Common myeloid progenitor, CD34-positive (primary cell): Measurements from ENCODE around the gene FAM151B.
"Not testable (repeated sequence)": the region's sequence is repeated elsewhere in the genome, so short reads cannot be mapped to it uniquely, and the experiment has no call there.

Experiments used
- CTCF ChIA-PET: fragments of 350-600 bp; sonication (Branson Sonifier 250); formaldehyde crosslinking; loops from one replicate; lab custom pipeline; 2021; ENCODE audit warnings: antibody characterized with exemption; lab: Charles Lee
- POLR2A ChIA-PET: fragments of 350-600 bp; sonication (Branson Sonifier 250); formaldehyde crosslinking; loops from one replicate; lab custom pipeline; 2021; ENCODE audit warnings: antibody characterized with exemption; lab: Charles Lee
- DNase-seq, 3 donors: peaks; one replicate each; pipeline versions ENCODE4 v3.0.0 to v3.0.0-alpha.2; 2013
- H3K27ac ChIP-seq, 2 experiments: 1 replicate in 1 of 2; 2 replicates in 1 of 2; pipeline ENCODE4 v1.7.0; 2013; ENCODE audit warnings: inconsistent platforms in 2 of 2, low read length in 2 of 2, mild to moderate bottlenecking in 2 of 2, low read depth in 1 of 2, moderate library complexity in 1 of 2; ENCODE audit not compliant: severe bottlenecking in 2 of 2, insufficient read depth in 1 of 2, poor library complexity in 1 of 2
- H3K27me3 ChIP-seq, 5 experiments: replicated peaks in 2 of 5; 1 replicate in 3 of 5; 2 replicates in 2 of 5; pipeline versions ENCODE4 v1.6.1 to v1.7.0; 2013; ENCODE audit warnings: low read length in 4 of 5, mild to moderate bottlenecking in 2 of 5, moderate library complexity in 2 of 5, inconsistent platforms in 1 of 5; ENCODE audit not compliant: insufficient read depth in 5 of 5, control insufficient read depth in 4 of 5
- H3K36me3 ChIP-seq, 4 experiments: 1 replicate in 2 of 4; 2 replicates in 2 of 4; pipeline versions ENCODE4 v1.6.1 to v1.7.0; 2013; ENCODE audit warnings: low read length in 3 of 4, control low read depth in 1 of 4, mild to moderate bottlenecking in 1 of 4; ENCODE audit not compliant: control insufficient read depth in 4 of 4, insufficient read depth in 4 of 4
- H3K4me1 ChIP-seq, 4 experiments: 1 replicate in 3 of 4; 2 replicates in 1 of 4; pipeline versions ENCODE4 v1.6.1 to v1.7.1; 2013; ENCODE audit warnings: low read length in 3 of 4, mild to moderate bottlenecking in 3 of 4, control low read depth in 1 of 4, inconsistent platforms in 1 of 4, moderate library complexity in 1 of 4; ENCODE audit not compliant: control insufficient read depth in 4 of 4, insufficient read depth in 4 of 4; ENCODE audit errors: control extremely low read depth in 1 of 4
- H3K4me3 ChIP-seq, 7 experiments: 1 replicate in 4 of 7; 2 replicates in 3 of 7; pipeline versions ENCODE4 v1.5.1 to v1.7.0; 2013; ENCODE audit warnings: mild to moderate bottlenecking in 7 of 7, low read length in 6 of 7, moderate library complexity in 6 of 7, inconsistent platforms in 2 of 7, low read depth in 2 of 7, control low read depth in 1 of 7; ENCODE audit not compliant: insufficient read depth in 4 of 7, control insufficient read depth in 1 of 7; ENCODE audit errors: extremely low read depth in 1 of 7
- H3K9me3 ChIP-seq, 5 experiments: 1 replicate in 4 of 5; 2 replicates in 1 of 5; pipeline versions ENCODE4 v1.6.1 to v1.7.1; 2013; ENCODE audit warnings: low read length in 4 of 5, mild to moderate bottlenecking in 2 of 5, inconsistent platforms in 1 of 5, low read depth in 1 of 5, moderate library complexity in 1 of 5; ENCODE audit not compliant: control insufficient read depth in 4 of 5, insufficient read depth in 2 of 5; ENCODE audit errors: control extremely low read depth in 1 of 5
- WGBS: methylation state at CpG from one replicate; pipeline ENCODE4 v1.1.5; 2013; ENCODE audit not compliant: insufficient coverage; 5-methylcytosine and 5-hydroxymethylcytosine counted together

FAM151B gene

DNA sequence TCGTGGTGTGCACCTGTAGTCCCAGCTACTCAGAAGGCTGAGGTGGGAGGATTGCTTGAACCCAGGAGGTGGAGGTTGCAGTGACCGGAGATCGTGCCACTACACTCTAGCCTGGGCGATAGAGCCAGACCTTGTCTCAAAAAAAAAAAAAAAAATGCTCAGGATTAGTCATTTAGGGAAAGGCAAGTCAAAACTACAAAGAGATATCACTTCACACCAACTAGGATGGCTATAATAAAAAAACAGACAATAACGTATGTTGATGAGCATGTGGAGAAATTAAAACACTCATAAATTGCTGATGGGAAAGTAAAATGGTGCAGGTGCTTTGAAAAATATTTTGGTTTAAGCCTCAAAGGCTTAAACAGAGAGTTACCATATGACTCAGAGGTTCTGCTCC lies 88.5 kb downstream of the FAM151B start:
- Histone ChIP-seq H3K36me3 (no peaks in the 10 kb centered on the region), H3K27me3 (peaks cover 0 to 25% (median 4%) of the 10 kb centered on the region in 5 experiments), H3K4me3 (no peak overlapping the region), H3K27ac (no peak overlapping the region), H3K9me3 (peaks cover 0 to 8% (median 0%) of the 10 kb centered on the region in 5 experiments), H3K4me1 (no peaks in the 10 kb centered on the region)
- POLR2A ChIA-PET = no interaction called here
- CTCF ChIA-PET = interaction anchor here (0.6 kb wide), 1 partner anchor 986 kb away, joined by 3 read pairs; no protein-coding TSS in a partner anchor
- 100% methylated on average over 4 of the region's 5 CpGs for WGBS
- DNase-seq = no peak

- ChIA-PET CTCF (no interaction called here), POLR2A (interaction anchor here (0.6 kb wide), 1 partner anchor 531 kb away, joined by 3 read pairs; no protein-coding TSS in a partner anchor)
- 64% methylated on average over 4 of the region's 5 CpGs for WGBS
These were observed 89.8 kb downstream of the FAM151B start for GRCh38 chr5:80577707-80578106.

GRCh38 chr5:80579050-80579449 lies 91.2 kb downstream of the FAM151B start:
- no peak for DNase-seq
- Histone ChIP-seq H3K9me3 (peaks cover 0 to 3% (median 0%) of the 10 kb centered on the region in 5 experiments), H3K27ac (no peak overlapping the region), H3K4me3 (no peak overlapping the region), H3K27me3 (peaks cover 0 to 5% (median 0%) of the 10 kb centered on the region in 5 experiments), H3K4me1 (no peaks in the 10 kb centered on the region), H3K36me3 (no peaks in the 10 kb centered on the region)
- 98% methylated on average over 2 of the region's 2 CpGs for WGBS
- ChIA-PET CTCF (no interaction called here), POLR2A (interaction anchor here (0.6 kb wide), 1 partner anchor 59 kb away, joined by 3 read pairs; no protein-coding TSS in a partner anchor)

More at GRCh38 chr5:80577707-80578106, 89.8 kb downstream of the FAM151B start:
- Histone ChIP-seq H3K27ac (no peak overlapping the region), H3K4me3 (no peak overlapping the region), H3K9me3 (peaks cover 0 to 7% (median 0%) of the 10 kb centered on the region in 5 experiments), H3K4me1 (no peaks in the 10 kb centered on the region), H3K27me3 (peaks cover 0 to 14% (median under 1%) of the 10 kb centered on the region in 5 experiments), H3K36me3 (no peaks in the 10 kb centered on the region)
- DNase-seq = no peak

DNA sequence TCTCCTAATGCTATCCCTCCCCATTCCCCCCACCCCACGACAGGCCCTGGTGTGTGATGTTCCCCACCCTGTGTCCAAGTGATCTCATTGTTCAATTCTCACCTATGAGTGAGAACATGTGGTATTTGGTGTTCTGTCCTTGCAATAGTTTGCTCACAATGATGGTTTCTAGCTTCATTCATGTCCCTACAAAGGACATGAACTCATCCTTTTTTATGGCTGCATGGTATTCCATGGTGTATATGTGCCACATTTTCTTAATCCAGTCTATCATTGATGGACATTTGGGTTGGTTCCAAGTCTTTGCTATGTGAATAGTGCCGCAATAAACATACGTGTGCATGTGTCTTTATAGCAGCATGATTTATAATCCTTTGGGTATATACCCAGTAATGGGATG lies 92.4 kb downstream of the FAM151B start:
- H3K36me3 ChIP-seq, H3K4me3 ChIP-seq, CTCF ChIA-PET, DNase-seq, H3K27me3 ChIP-seq, POLR2A ChIA-PET, H3K27ac ChIP-seq, H3K9me3 ChIP-seq, H3K4me1 ChIP-seq: not testable (repeated sequence)
- no CpG with 5 or more reads among the region's 3 CpGs for WGBS

DNA sequence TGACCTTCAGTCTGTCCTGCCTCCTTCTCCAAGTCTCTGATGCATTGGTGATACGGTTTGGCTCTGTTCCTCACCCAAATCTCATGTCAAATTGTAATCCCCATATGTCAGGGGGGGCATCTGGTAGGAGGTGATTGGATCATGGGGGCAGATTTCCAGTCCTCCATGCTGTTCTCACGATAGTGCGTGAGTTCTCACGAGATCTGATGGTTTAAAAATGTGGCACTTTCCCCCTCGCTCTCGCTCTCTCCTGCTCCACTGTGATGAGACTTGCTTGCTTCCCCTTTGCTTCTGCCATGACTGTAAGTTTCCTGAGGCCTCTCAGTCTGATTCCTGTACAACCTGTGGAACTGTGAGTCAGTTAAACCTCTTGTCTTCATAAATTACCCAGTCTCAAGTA lies 96.9 kb downstream of the FAM151B start:
- Histone ChIP-seq H3K4me3 (no peak overlapping the region), H3K27me3 (no peaks in the 10 kb centered on the region), H3K9me3 (peaks cover 0 to 2% (median 0%) of the 10 kb centered on the region in 5 experiments), H3K4me1 (no peaks in the 10 kb centered on the region), H3K36me3 (no peaks in the 10 kb centered on the region), H3K27ac (no peak overlapping the region)
- no peak for DNase-seq
- 100% methylated on average over 5 of the region's 6 CpGs for WGBS
- CTCF ChIA-PET = no interaction called here
- POLR2A ChIA-PET = no interaction called here

- no peaks in the 10 kb centered on the region for H3K9me3 ChIP-seq
- H3K4me1 ChIP-seq = no peaks in the 10 kb centered on the region
- no peak overlapping the region for H3K4me3 ChIP-seq
- 85% methylated on average over 4 of the region's 8 CpGs for WGBS
- H3K36me3 ChIP-seq = no peaks in the 10 kb centered on the region
- POLR2A ChIA-PET = no interaction called here
- no peak overlapping the region for H3K27ac ChIP-seq
- no peaks in the 10 kb centered on the region for H3K27me3 ChIP-seq
- CTCF ChIA-PET = no interaction called here
- no peak for DNase-seq
These were observed 101.1 kb downstream of the FAM151B start for GRCh38 chr5:80588858-80589540.

- no peak for DNase-seq
- CTCF ChIA-PET = no interaction called here
- H3K27me3 ChIP-seq = no peaks in the 10 kb centered on the region
- H3K36me3 ChIP-seq = no peaks in the 10 kb centered on the region
- 96% methylated on average over 3 of the region's 5 CpGs for WGBS
- H3K9me3 ChIP-seq = no peaks in the 10 kb centered on the region
- H3K4me3 ChIP-seq = no peak overlapping the region
- H3K4me1 ChIP-seq = no peaks in the 10 kb centered on the region
- H3K27ac ChIP-seq = no peak overlapping the region
- POLR2A ChIA-PET = no interaction called here
These were observed 102.9 kb downstream of the FAM151B start for GRCh38 chr5:80590766-80591165.
